Large intestine (tissue), 3 donors: ENCODE measurements around the gene TMEM51. TPM values are rescaled to one million over a fixed set of nuclear protein-coding genes. Genes with fewer than 3 reads are reported as not detected.

Source experiments
- DNase-seq, 2 donors: peaks; one replicate each; pipeline versions ENCODE4 v3.0.0 to v3.0.0-alpha.2; 2013
- H3K27ac ChIP-seq: one replicate; pipeline ENCODE4 v1.5.1; 2013; ENCODE audit warnings: low read length
- H3K27me3 ChIP-seq: 2 replicates; pipeline ENCODE4 v1.6.1; 2013; ENCODE audit warnings: low read length; ENCODE audit not compliant: control insufficient read depth, insufficient read depth
- H3K36me3 ChIP-seq: 2 replicates; pipeline ENCODE4 v1.6.1; 2013; ENCODE audit warnings: low read length; ENCODE audit not compliant: control insufficient read depth, insufficient read depth
- H3K4me1 ChIP-seq: one replicate; pipeline ENCODE4 v1.6.1; 2013; ENCODE audit warnings: low read length; ENCODE audit not compliant: control insufficient read depth, insufficient read depth
- H3K4me3 ChIP-seq: one replicate; pipeline ENCODE4 v1.5.1; 2013; ENCODE audit warnings: low read length
- H3K9me3 ChIP-seq: one replicate; pipeline ENCODE4 v1.6.1; 2013; ENCODE audit warnings: mild to moderate bottlenecking, low read depth, low read length, moderate library complexity; ENCODE audit not compliant: control insufficient read depth
- WGBS: methylation state at CpG from one replicate; pipeline ENCODE4 v1.1.5; 2013; ENCODE audit warnings: low lambda C conversion rate; ENCODE audit not compliant: insufficient coverage; 5-methylcytosine and 5-hydroxymethylcytosine counted together
- polyA plus RNA-seq: library from polyadenylated mRNA; unstranded; fragments of 120-200 nt; gene quantifications from one replicate; pipeline ENCODE4 v1.2.1, GENCODE V29; 2013

Gene TMEM51
- polyA plus RNA-seq, 1 donor: 35.7 TPM

DNA sequence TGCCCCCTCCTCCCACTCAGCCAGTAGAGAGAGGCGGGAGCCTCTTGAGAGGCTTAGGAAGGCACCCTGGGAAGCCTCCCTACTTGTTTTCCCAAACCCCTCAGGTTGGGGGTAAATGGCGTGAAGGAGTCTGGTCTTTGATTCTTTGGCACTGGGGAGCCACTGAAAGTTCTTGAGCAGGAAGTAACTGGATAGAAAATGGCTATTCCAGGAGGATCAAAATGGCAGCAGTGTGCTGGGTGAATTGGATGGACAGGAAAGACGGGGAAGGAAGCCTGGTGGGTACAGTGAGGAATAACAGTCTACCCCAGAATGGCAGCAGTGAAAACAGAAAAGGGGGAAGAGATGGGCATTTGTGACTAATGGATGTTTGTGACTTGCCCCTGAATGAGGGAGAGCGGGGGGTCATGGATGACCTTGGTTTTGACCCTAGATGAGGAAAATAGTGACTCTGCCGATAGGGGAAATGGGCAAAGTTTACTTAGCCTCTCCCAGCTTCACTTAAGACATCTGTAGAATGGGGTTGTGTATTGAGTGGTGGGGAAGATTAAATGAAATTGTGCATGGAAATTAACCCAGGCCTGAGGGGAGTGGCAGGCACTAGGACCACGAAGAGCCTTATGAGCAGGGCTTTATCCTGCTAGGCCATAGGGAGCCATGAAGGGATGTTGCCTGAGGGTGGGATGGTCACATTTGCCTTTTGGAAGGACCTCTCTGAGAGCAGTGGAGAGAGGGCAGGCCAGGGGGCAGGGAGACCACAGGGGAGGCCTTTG lies 32.7 kb downstream of the TMEM51 start:
- H3K4me3 ChIP-seq: no peak overlapping the region
- peaks cover 72% of the 10 kb centered on the region for H3K4me1 ChIP-seq
- 100% methylated on average over 1 of the region's 6 CpGs for WGBS
- H3K9me3 ChIP-seq: no peaks in the 10 kb centered on the region
- H3K27ac ChIP-seq: peak overlapping the region; percentile 58
- no peak for DNase-seq
- H3K27me3 ChIP-seq: no peaks in the 10 kb centered on the region
- no peaks in the 10 kb centered on the region for H3K36me3 ChIP-seq

DNA sequence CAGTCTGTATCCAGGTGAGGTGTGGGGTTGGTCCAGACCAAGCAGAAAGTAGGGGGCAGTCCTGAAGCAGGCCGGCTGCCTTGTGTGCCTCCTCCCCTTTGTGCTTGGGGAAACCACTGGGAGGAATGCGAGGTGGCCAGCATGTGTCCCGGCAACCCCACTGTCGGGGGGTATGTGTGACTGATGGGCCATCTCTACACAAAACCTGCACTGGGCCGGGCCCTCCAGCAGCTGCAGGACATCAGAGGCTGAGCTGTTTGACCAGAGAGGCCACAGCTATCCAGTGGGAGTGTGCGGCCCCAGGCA lies 33.3 kb downstream of the TMEM51 start:
- H3K4me3 ChIP-seq: no peak overlapping the region
- H3K9me3 ChIP-seq: no peaks in the 10 kb centered on the region
- WGBS: no CpG with 5 or more reads among the region's 6 CpGs
- H3K27me3 ChIP-seq: no peaks in the 10 kb centered on the region
- H3K27ac ChIP-seq: peak overlapping the region; percentile 58
- H3K36me3 ChIP-seq: no peaks in the 10 kb centered on the region
- H3K4me1 ChIP-seq: peaks cover 75% of the 10 kb centered on the region
- no peak for DNase-seq

DNA sequence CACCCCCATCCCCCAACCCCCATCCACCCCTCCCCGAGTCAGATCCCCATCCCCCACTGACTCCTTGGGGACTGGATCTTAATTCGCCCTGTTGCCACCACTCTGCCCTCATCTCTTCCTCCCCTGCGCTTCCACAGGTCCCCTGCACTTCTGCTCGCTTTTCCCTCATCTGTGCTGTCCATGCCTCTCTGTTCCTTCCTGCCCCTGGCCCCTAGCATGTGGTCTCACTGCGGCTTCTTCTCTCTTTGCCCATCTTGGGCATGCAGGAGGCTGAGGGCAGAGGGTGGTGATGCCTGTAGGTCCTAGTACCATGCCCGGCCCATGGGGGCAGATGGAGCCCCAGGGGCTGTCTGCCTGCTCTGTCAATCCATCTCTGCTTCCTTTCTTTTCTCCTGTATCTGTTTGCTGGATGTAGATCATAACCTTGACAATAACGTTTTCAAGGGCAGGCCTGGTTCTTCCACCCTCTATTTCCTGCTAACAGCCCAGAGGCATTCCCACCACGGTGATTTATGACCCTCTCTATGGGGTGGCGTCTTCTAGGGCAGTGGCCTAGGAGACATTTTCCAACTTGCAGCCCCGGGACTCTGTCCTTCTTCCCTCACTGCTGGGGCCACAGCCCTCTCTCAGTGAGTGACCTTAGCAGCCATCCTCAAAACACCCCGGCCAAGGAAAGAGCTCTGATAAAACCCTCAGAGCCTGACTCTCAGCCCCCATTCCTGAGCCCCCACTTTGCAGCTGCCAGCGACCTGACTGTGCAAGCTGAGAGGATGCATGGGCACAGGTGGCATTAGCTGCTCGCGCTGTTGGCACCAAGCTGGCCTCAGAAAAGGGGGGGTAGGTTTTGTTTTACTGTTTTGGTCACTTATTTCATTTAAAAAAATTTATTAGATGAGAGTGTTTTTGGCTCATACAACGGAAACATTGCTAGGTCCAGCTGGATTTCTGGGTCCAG lies 33.9 kb downstream of the TMEM51 start:
- Histone ChIP-seq H3K4me3 (no peak overlapping the region), H3K36me3 (no peaks in the 10 kb centered on the region), H3K4me1 (peaks cover 81% of the 10 kb centered on the region), H3K27ac (peak overlapping the region; percentile 89), H3K9me3 (no peaks in the 10 kb centered on the region), H3K27me3 (no peaks in the 10 kb centered on the region)
- DNase-seq: peak; percentile 67 to 85
- WGBS: 62% methylated on average over 2 of the region's 15 CpGs

DNA sequence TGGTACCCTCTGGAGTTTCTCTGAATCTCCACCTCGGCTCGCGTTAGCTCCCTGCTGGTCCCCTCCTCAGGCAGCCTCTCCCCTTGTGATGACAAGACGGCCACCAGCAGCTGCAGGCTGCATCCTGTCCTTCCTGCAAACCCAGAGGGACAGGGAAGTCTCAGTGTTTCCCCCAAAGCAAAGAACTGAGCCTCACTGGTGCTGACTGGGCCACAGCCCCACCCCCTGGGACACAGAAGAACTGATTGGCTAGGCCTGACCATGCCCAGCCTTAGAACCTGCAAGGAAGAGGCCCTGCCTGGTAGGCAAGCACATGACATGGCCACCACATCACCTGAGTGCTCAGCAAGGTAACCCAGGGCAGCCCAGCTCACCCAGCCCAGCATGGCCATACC lies 34.6 kb downstream of the TMEM51 start:
- Histone ChIP-seq H3K27ac (peak overlapping the region; percentile 89), H3K36me3 (no peaks in the 10 kb centered on the region), H3K27me3 (no peaks in the 10 kb centered on the region), H3K9me3 (no peaks in the 10 kb centered on the region), H3K4me3 (no peak overlapping the region), H3K4me1 (peaks cover 88% of the 10 kb centered on the region)
- peak; percentile 54 to 82 for DNase-seq
- WGBS: no CpG with 5 or more reads among the region's 4 CpGs

DNA sequence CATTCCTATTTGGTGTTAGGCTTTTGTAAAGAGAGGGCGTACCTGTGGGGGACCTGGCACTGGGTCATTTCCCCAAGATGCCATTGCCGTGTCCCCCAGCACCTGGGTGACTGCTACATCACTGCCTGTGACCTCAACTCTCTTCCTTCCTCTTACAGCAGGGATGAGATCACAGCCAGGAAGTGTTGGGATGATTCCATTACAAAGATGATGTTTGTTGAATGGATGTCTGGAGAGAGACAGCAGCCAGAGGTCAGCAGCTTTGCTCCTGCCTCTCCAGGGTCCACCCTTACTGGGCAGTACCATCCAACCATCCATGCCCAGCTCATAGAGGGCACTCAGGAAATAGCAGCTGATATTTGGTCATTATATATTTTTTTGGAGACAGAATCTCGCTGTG lies 35.1 kb downstream of the TMEM51 start:
- Histone ChIP-seq H3K4me1 (peaks cover 90% of the 10 kb centered on the region), H3K9me3 (no peaks in the 10 kb centered on the region), H3K27me3 (no peaks in the 10 kb centered on the region), H3K27ac (peak overlapping the region; percentile 89), H3K36me3 (no peaks in the 10 kb centered on the region), H3K4me3 (no peak overlapping the region)
- no CpG with 5 or more reads among the region's 3 CpGs for WGBS
- peak; percentile 42 to 59 for DNase-seq

DNA sequence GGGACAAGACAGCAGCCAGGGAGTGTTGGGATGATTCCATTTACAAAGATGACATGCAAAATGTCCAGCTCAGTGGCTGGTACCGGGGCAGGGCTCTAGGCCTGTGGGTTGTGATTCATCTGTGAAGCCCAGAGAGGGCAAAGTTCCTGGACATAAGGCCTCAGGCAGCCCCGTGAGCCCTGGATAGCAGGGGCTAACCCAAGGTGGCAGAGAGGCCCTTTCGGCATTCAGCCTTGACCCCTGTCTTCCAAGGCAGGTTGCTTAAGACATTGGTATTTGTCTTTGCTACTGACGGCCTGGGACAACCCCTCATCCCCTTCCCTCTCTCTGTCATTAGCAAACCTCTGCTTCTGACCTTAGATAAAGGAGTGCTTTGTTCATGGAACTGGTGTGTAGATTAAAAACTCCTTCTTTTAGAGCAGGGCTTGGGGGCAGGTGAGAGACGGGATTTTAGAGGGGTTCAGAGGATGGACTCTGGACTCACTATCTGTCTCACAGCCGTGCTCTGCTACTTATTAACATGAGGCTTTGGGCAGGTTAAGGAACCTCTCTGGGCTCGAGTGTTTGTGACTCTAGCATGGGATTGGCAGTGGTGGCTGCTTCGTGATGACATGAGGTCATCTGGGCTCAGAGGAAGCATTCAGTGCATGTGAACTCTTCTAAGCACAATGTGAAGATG lies 36.3 kb downstream of the TMEM51 start:
- no peak overlapping the region for H3K4me3 ChIP-seq
- WGBS: no CpG with 5 or more reads among the region's 8 CpGs

DNA sequence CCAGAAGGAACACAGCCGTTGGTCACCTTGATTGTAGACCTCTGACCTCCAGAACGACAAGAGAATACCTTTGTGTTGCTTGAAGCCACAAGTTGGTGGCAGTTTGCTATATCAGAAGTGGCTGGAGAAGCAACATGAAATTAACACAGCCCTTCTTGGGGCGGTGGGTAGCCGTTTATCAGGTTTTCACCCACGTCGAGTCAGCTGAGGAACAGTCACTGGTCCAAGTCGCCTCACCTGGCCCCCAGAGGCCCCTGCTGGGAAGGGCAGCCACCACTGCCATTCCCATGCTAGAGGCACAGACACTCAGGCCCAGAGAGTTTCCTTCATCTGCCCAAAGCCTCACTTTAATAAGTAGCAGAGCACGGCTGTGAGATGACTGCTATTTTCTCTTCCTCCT lies 37.7 kb downstream of the TMEM51 start:
- Histone ChIP-seq H3K4me3 (no peak overlapping the region), H3K27me3 (no peaks in the 10 kb centered on the region), H3K36me3 (peaks cover 7% of the 10 kb centered on the region), H3K27ac (peak overlapping the region; percentile 89), H3K9me3 (no peaks in the 10 kb centered on the region), H3K4me1 (peaks cover 74% of the 10 kb centered on the region)
- peak; percentile 26 to 63 for DNase-seq
- WGBS: no CpG with 5 or more reads among the region's 8 CpGs

More for the DNA sequence above, 36.3 kb downstream of the TMEM51 start:
- no peaks in the 10 kb centered on the region for H3K36me3 ChIP-seq
- no peaks in the 10 kb centered on the region for H3K9me3 ChIP-seq
- H3K4me1 ChIP-seq: peaks cover 78% of the 10 kb centered on the region
- no peaks in the 10 kb centered on the region for H3K27me3 ChIP-seq
- H3K27ac ChIP-seq: peak overlapping the region; percentile 89
- peak; percentile 94 to 98 for DNase-seq

DNA sequence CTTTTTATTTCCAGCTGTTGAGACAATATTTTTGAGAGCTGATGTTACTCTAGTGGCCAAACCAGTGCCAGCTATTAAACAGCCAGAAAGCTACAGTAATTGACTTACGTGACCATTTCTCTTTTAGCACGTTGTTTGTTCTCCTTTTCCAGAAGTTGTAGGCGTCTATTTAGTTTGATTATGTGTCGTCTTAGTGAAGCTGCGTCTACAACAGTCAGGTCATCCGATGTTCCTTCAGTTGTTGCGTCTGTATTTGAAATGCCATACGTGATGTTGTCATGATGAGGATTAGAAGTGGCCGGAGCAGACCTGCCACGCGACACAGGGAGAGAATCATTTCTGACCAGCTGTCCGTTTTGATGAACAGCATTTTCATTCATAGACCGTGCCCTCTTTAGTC lies 38.2 kb downstream of the TMEM51 start:
- DNase-seq: no peak
- no CpG with 5 or more reads among the region's 13 CpGs for WGBS
- H3K36me3 ChIP-seq: peaks cover 7% of the 10 kb centered on the region
- H3K9me3 ChIP-seq: no peaks in the 10 kb centered on the region
- no peak overlapping the region for H3K4me3 ChIP-seq
- H3K27ac ChIP-seq: peak overlapping the region; percentile 89
- H3K27me3 ChIP-seq: no peaks in the 10 kb centered on the region
- peaks cover 74% of the 10 kb centered on the region for H3K4me1 ChIP-seq

DNA sequence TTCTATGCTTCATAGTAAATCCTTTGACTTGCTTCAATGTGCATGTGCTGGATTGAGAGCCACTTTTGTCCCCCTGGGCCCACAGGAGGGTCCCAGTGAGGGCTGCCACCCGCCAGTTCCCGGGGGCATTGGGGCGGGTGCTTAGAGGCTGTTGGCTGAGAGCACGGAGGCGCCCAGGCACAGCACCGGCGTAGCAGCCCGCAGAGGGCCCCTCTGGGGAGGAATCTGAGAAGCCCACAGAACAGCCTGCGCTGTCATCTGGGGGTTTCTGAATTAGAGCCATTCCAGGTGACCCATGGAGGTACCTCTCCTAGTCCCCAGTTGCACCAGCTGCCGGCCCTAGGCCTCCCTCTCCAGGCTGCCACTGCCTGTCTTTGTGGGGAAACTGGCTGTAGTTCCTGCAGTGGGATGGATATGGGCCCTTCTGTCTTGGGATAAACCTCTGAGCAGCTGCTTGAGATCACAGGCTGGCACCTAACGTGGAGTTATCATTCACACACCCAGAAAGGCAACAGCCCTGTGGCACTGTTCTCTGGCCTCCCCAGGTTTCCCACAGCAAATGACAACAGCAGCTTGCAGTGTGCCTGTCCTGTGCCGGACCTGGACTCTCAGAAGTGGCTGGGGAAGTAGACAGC lies 39.5 kb downstream of the TMEM51 start:
- no peaks in the 10 kb centered on the region for H3K9me3 ChIP-seq
- H3K4me3 ChIP-seq: no peak overlapping the region
- H3K4me1 ChIP-seq: peaks cover 74% of the 10 kb centered on the region
- H3K27me3 ChIP-seq: no peaks in the 10 kb centered on the region
- WGBS: no CpG with 5 or more reads among the region's 12 CpGs
- H3K36me3 ChIP-seq: peaks cover 9% of the 10 kb centered on the region
- no peak for DNase-seq
- peak overlapping the region; percentile 89 for H3K27ac ChIP-seq
